Endodermal cell (in vitro differentiated cells): Measurements from ENCODE around the gene ABLIM2. TPM values are rescaled to one million over a fixed set of nuclear protein-coding genes. Genes with fewer than 3 reads are reported as not detected.
A peak's percentile ranks its signal among the peaks of the same experiment; 100 is the strongest.

ENCODE experiments used
- DNase-seq: peaks from one replicate; pipeline ENCODE4 v3.0.0-alpha.2; 2017
- H3K27ac ChIP-seq: 2 replicates; pipeline ENCODE4 v1.5.1; 2013; ENCODE audit warnings: mild to moderate bottlenecking, low read depth, low read length, moderate library complexity
- H3K27me3 ChIP-seq: 2 replicates; pipeline ENCODE4 v1.6.1; 2013; ENCODE audit warnings: mild to moderate bottlenecking, low read length, moderate library complexity; ENCODE audit not compliant: insufficient read depth, control insufficient read depth, poor library complexity, severe bottlenecking
- H3K36me3 ChIP-seq: 2 replicates; pipeline ENCODE4 v1.7.0; 2013; ENCODE audit warnings: mild to moderate bottlenecking, low read length, moderate library complexity; ENCODE audit not compliant: control insufficient read depth, insufficient read depth
- H3K4me1 ChIP-seq: one replicate; pipeline ENCODE4 v1.7.0; 2013; ENCODE audit warnings: low read length; ENCODE audit not compliant: control insufficient read depth, insufficient read depth
- H3K4me3 ChIP-seq: 2 replicates; pipeline ENCODE4 v1.5.1; 2013; ENCODE audit warnings: mild to moderate bottlenecking, low read length, moderate library complexity
- H3K9ac ChIP-seq: 2 replicates; pipeline ENCODE4 v1.6.1; 2013; ENCODE audit warnings: mild to moderate bottlenecking, low read length, moderate library complexity; ENCODE audit not compliant: poor library complexity, severe bottlenecking; ENCODE audit errors: extremely low read depth
- H3K9me3 ChIP-seq: 2 replicates; pipeline ENCODE4 v1.6.1; 2013; ENCODE audit warnings: mild to moderate bottlenecking, low read length, moderate library complexity; ENCODE audit not compliant: control insufficient read depth
- H3K27ac Mint-ChIP-seq: 2 replicates; pipeline ENCODE4 v1.8.0; 2020; ENCODE audit warnings: mixed read lengths
- H3K27me3 Mint-ChIP-seq: 2 replicates; pipeline ENCODE4 v1.8.0; 2021; ENCODE audit warnings: mild to moderate bottlenecking, mixed read lengths; ENCODE audit not compliant: insufficient read depth
- H3K36me3 Mint-ChIP-seq: 2 replicates; pipeline ENCODE4 v1.8.0; 2020; ENCODE audit warnings: low read depth, mixed read lengths
- H3K4me1 Mint-ChIP-seq: 2 replicates; pipeline ENCODE4 v1.8.0; 2020; ENCODE audit warnings: mixed read lengths
- H3K4me3 Mint-ChIP-seq: 2 replicates; pipeline ENCODE4 v1.8.0; 2020; ENCODE audit warnings: mild to moderate bottlenecking, moderate library complexity, mixed read lengths
- H3K9me3 Mint-ChIP-seq: 2 replicates; pipeline ENCODE4 v1.8.0; 2020; ENCODE audit warnings: mild to moderate bottlenecking, mixed read lengths
- CTCF ChIP-seq: fragments of 200-600 bp; sonication (generic); conservative IDR thresholded peaks from 2 replicates; pipeline ENCODE4 v1.5.0; 2021; ENCODE audit warnings: antibody characterized with exemption, mild to moderate bottlenecking
- WGBS, 2 experiments: methylation state at CpG; one replicate each; pipeline versions ENCODE4 v1.1.5 to v1.1.7; 2013; ENCODE audit warnings: missing lambda C conversion rate in 2 of 2, mixed read lengths in 1 of 2; ENCODE audit not compliant: insufficient coverage in 1 of 2, insufficient read length in 1 of 2; 5-methylcytosine and 5-hydroxymethylcytosine counted together
- total RNA-seq, 2 donors: library from RNA; stranded (reverse); fragmentation: NEBNext Ultra II Directional in 1 of 2; extraction: Animal tissue kit (Norgen Biotek cat#: 25700) in 1 of 2; gene quantifications; 2 replicates in 1 of 2; 3 replicates in 1 of 2; pipeline ENCODE4 v1.2.1, GENCODE V29; 2021

The ABLIM2 gene
- total RNA-seq, 2 donors from 2014 or later: 0.35 to 1.6 TPM

- H3K27ac ChIP-seq: peak within 1 kb of the TSS; percentile 79
- H3K9ac ChIP-seq: peak within 1 kb of the TSS; percentile 69
- no peaks in the 10 kb centered on the region for H3K27me3 Mint-ChIP-seq
These were observed 219.1 kb downstream of the ABLIM2 start, which contains the start of gene AFAP1 for GRCh38 chr4:7939377-7940108. AFAP1 (minus strand) TSS chr4:7939861; CDS start chr4:7872078, 67,783 bp downstream.

GRCh38 chr4:7938609-7939376, 219.8 kb downstream of the ABLIM2 start:
- peak overlapping the region; percentile 81 for H3K27ac Mint-ChIP-seq
- Histone ChIP-seq H3K9me3 (no peaks in the 10 kb centered on the region), H3K27ac (peak overlapping the region; percentile 79), H3K36me3 (peaks cover 2% of the 10 kb centered on the region), H3K27me3 (no peaks in the 10 kb centered on the region), H3K4me3 (peak overlapping the region; percentile 90), H3K9ac (peak overlapping the region; percentile 69), H3K4me1 (no peaks in the 10 kb centered on the region)
- no peaks in the 10 kb centered on the region for H3K9me3 Mint-ChIP-seq
- WGBS, 2 experiments: 1% methylated on average over 25 to 75 of the region's 75 CpGs
- H3K27me3 Mint-ChIP-seq: no peaks in the 10 kb centered on the region
- TF ChIP-seq CTCF: no peak
- peak; percentile 72 for DNase-seq
- H3K36me3 Mint-ChIP-seq: peaks cover 4% of the 10 kb centered on the region
- H3K4me3 Mint-ChIP-seq: peak overlapping the region; percentile 62
- H3K4me1 Mint-ChIP-seq: peaks cover 29% of the 10 kb centered on the region

More at GRCh38 chr4:7939377-7940108, 219.1 kb downstream of the ABLIM2 start, which contains the start of gene AFAP1:
- 0% methylated on average over 39 to 96 of the region's 96 CpGs for WGBS, 2 experiments
- DNase-seq: peak; percentile 96
- no peak for TF ChIP-seq CTCF
- Histone ChIP-seq H3K4me1 (no peaks in the 10 kb centered on the region), H3K27me3 (no peaks in the 10 kb centered on the region), H3K36me3 (no peaks in the 10 kb centered on the region), H3K9me3 (no peaks in the 10 kb centered on the region), H3K4me3 (peak within 1 kb of the TSS; percentile 90)
- H3K9me3 Mint-ChIP-seq: no peaks in the 10 kb centered on the region
- H3K27ac Mint-ChIP-seq: peak within 1 kb of the TSS; percentile 92
- peak within 1 kb of the TSS; percentile 62 for H3K4me3 Mint-ChIP-seq
- H3K36me3 Mint-ChIP-seq: no peaks in the 10 kb centered on the region
- peaks cover 32% of the 10 kb centered on the region for H3K4me1 Mint-ChIP-seq

GRCh38 chr4:7938266-7938608, 220.4 kb downstream of the ABLIM2 start:
- 29% methylated on average over 3 to 6 of the region's 6 CpGs for WGBS, 2 experiments

More at GRCh38 chr4:7938266-7938608, 220.4 kb downstream of the ABLIM2 start:
- Mint-ChIP-seq H3K27me3 (no peaks in the 10 kb centered on the region), H3K9me3 (no peaks in the 10 kb centered on the region), H3K4me3 (peak overlapping the region; percentile 62), H3K27ac (peak overlapping the region; percentile 81), H3K36me3 (peaks cover 7% of the 10 kb centered on the region), H3K4me1 (peaks cover 29% of the 10 kb centered on the region)
- no peak overlapping the region for H3K27ac ChIP-seq
- no peak for TF ChIP-seq CTCF
- H3K27me3 ChIP-seq: no peaks in the 10 kb centered on the region
- peak overlapping the region; percentile 69 for H3K9ac ChIP-seq
- H3K36me3 ChIP-seq: peaks cover 6% of the 10 kb centered on the region
- H3K4me1 ChIP-seq: no peaks in the 10 kb centered on the region
- no peak for DNase-seq
- peak overlapping the region; percentile 90 for H3K4me3 ChIP-seq
- H3K9me3 ChIP-seq: no peaks in the 10 kb centered on the region
